Measurements from ENCODE around the gene RIN3. TPM values are rescaled to one million over a fixed set of nuclear protein-coding genes. Genes with fewer than 3 reads are reported as not detected.

The RIN3 gene
- total RNA-seq, 3 donors from 2014 or later (not counting 1 experiment from before 2014, with no cell fraction given) = 248 to 289 (median 282) TPM

GRCh38 chr14:92731622-92732115 is 218.1 kb downstream of the RIN3 start:
- Histone ChIP-seq H3K9me3 (ENCODE audit: control insufficient read depth, insufficient read depth, low read length) (no peaks in the 10 kb centered on the region), H3K27me3 (ENCODE audit: control insufficient read depth, insufficient read depth, low read length) (no peaks in the 10 kb centered on the region), H3K27ac (ENCODE audit: low read length) (no peak overlapping the region), H3K36me3 (ENCODE audit: control insufficient read depth, insufficient read depth, low read length) (no peaks in the 10 kb centered on the region), H3K4me1 (ENCODE audit: control insufficient read depth, insufficient read depth, low read length) (peaks cover under 1% of the 10 kb centered on the region), H3K4me3 (ENCODE audit: low read length) (no peak overlapping the region)
- no peaks in the 10 kb centered on the region for H3K36me3 Mint-ChIP-seq
- peaks cover 7 to 13% of the 10 kb centered on the region in 2 donors for H3K4me1 Mint-ChIP-seq
- no peak for TF ChIP-seq CTCF (IDR thresholded peaks at IDR 0.05)
- H3K27me3 Mint-ChIP-seq (ENCODE audit: low read depth in 2 of 2) = peaks cover 16 to 38% of the 10 kb centered on the region in 2 donors
- intact Hi-C loops (cut with micrococcal nuclease) = no loop called here
- H3K4me3 Mint-ChIP-seq = no peak overlapping the region
- 100% methylated on average over 3 of the region's 3 CpGs for WGBS (ENCODE audit: insufficient coverage)
- H3K27ac Mint-ChIP-seq = no peak overlapping the region
- no peak for DNase-seq
- H3K9me3 Mint-ChIP-seq = no peaks in the 10 kb centered on the region
- ATAC-seq = no peak

DNA sequence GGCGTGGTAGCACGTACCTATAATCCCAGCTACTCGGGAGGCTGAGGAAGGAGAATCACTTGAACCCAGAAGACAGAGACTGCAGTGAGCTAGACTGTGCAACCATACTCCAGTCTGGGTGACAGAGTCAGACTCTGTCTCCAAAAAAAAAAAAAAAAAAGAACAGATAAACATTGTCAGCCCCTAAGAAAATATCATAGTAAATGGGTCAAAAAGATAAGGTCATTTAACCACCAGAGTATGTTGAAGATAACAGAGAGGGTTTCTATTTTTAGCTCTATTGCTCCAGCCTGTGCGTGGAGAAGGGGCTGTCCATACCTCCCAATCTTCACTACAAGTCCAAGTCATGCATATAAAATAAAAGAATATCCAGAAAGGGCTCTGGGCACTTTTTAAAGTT is 219.4 kb downstream of the RIN3 start:
- Mint-ChIP-seq H3K27me3 (ENCODE audit: low read depth in 2 of 2) (peaks cover 22 to 39% of the 10 kb centered on the region in 2 donors), H3K36me3 (no peaks in the 10 kb centered on the region), H3K9me3 (no peaks in the 10 kb centered on the region), H3K27ac (no peak overlapping the region), H3K4me3 (no peak overlapping the region), H3K4me1 (peaks cover 0 to 16% of the 10 kb centered on the region in 2 donors)
- Histone ChIP-seq H3K4me1 (ENCODE audit: control insufficient read depth, insufficient read depth, low read length) (peaks cover 3% of the 10 kb centered on the region), H3K27me3 (ENCODE audit: control insufficient read depth, insufficient read depth, low read length) (no peaks in the 10 kb centered on the region), H3K27ac (ENCODE audit: low read length) (no peak overlapping the region), H3K9me3 (ENCODE audit: control insufficient read depth, insufficient read depth, low read length) (no peaks in the 10 kb centered on the region), H3K4me3 (ENCODE audit: low read length) (no peak overlapping the region), H3K36me3 (ENCODE audit: control insufficient read depth, insufficient read depth, low read length) (no peaks in the 10 kb centered on the region)
- no peak for TF ChIP-seq CTCF (IDR thresholded peaks at IDR 0.05)
- DNase-seq (no peak), ATAC-seq (no peak)
- intact Hi-C loops (cut with micrococcal nuclease) = no loop called here
- 90% methylated on average over 3 of the region's 4 CpGs for WGBS (ENCODE audit: insufficient coverage)

DNA sequence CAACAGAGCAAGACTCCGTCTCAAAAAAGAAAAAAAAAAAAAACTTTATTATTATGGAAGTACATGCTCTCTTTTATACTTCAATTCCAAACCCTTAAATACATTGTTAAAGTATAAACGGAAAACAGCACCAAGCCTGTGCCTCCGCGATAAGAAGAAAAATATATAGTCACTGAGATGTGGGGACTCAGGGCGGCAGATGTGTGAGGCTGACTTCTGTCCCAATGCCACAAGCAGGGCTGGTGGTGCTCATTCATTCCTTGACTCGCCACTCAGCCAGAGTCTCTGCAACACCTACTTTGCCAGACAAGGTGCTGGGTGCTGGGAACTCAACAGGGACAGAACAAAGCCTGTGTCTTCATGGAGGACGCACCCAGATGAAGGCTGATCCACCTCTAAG is 221.0 kb downstream of the RIN3 start:
- Mint-ChIP-seq H3K4me1 (peaks cover 0 to 16% of the 10 kb centered on the region in 2 donors), H3K9me3 (no peaks in the 10 kb centered on the region), H3K36me3 (no peaks in the 10 kb centered on the region), H3K27me3 (ENCODE audit: low read depth in 2 of 2) (peaks cover 27 to 45% of the 10 kb centered on the region in 2 donors), H3K4me3 (no peak overlapping the region), H3K27ac (no peak overlapping the region)
- Histone ChIP-seq H3K36me3 (ENCODE audit: control insufficient read depth, insufficient read depth, low read length) (no peaks in the 10 kb centered on the region), H3K27me3 (ENCODE audit: control insufficient read depth, insufficient read depth, low read length) (no peaks in the 10 kb centered on the region), H3K27ac (ENCODE audit: low read length) (no peak overlapping the region), H3K4me1 (ENCODE audit: control insufficient read depth, insufficient read depth, low read length) (peaks cover 3% of the 10 kb centered on the region), H3K9me3 (ENCODE audit: control insufficient read depth, insufficient read depth, low read length) (no peaks in the 10 kb centered on the region), H3K4me3 (ENCODE audit: low read length) (no peak overlapping the region)
- intact Hi-C loops (cut with micrococcal nuclease) = no loop called here
- 90% methylated on average over 6 of the region's 7 CpGs for WGBS (ENCODE audit: insufficient coverage)
- no peak for ATAC-seq
- TF ChIP-seq CTCF (IDR thresholded peaks at IDR 0.05) = no peak
- DNase-seq = no peak

- H3K36me3 Mint-ChIP-seq = no peaks in the 10 kb centered on the region
- WGBS (ENCODE audit: insufficient coverage) = 92% methylated on average over 6 of the region's 6 CpGs
- Histone ChIP-seq H3K4me3 (ENCODE audit: low read length) (no peak overlapping the region), H3K27ac (ENCODE audit: low read length) (no peak overlapping the region), H3K36me3 (ENCODE audit: control insufficient read depth, insufficient read depth, low read length) (no peaks in the 10 kb centered on the region), H3K27me3 (ENCODE audit: control insufficient read depth, insufficient read depth, low read length) (no peaks in the 10 kb centered on the region), H3K4me1 (ENCODE audit: control insufficient read depth, insufficient read depth, low read length) (peaks cover 3% of the 10 kb centered on the region), H3K9me3 (ENCODE audit: control insufficient read depth, insufficient read depth, low read length) (no peaks in the 10 kb centered on the region)
- intact Hi-C loops (cut with micrococcal nuclease) = no loop called here
- no peak for TF ChIP-seq CTCF (IDR thresholded peaks at IDR 0.05)
- ATAC-seq (no peak), DNase-seq (no peak)
- H3K4me1 Mint-ChIP-seq = peaks cover 0 to 12% of the 10 kb centered on the region in 2 donors
- no peak overlapping the region for H3K4me3 Mint-ChIP-seq
- H3K27me3 Mint-ChIP-seq (ENCODE audit: low read depth in 2 of 2) = peaks cover 30 to 52% of the 10 kb centered on the region in 2 donors
- H3K27ac Mint-ChIP-seq = no peak overlapping the region
- H3K9me3 Mint-ChIP-seq = no peaks in the 10 kb centered on the region
These were observed 221.8 kb downstream of the RIN3 start for GRCh38 chr14:92735344-92735743.
